HepG2 (cell line): Measurements from ENCODE around the gene DEPDC5. TPM values are rescaled to one million over a fixed set of nuclear protein-coding genes. Genes with fewer than 3 reads are reported as not detected.
A peak's percentile ranks its signal among the peaks of the same experiment; 100 is the strongest.

ENCODE experiments used
- CCDC6 ChIP-seq: sonication (generic); formaldehyde crosslinking; IDR thresholded peaks from 2 replicates; pipeline ENCODE4 v1.8.1; 2022; ENCODE audit warnings: mild to moderate bottlenecking, missing genetic modification reagents, moderate library complexity
- CEBPG ChIP-seq: IDR thresholded peaks from 2 replicates; pipeline ENCODE4 v1.6.1; 2016
- EEA1 ChIP-seq: sonication (generic); formaldehyde crosslinking; IDR thresholded peaks from 2 replicates; pipeline ENCODE4 v1.5.1; 2020; ENCODE audit warnings: mild to moderate bottlenecking, missing genetic modification reagents, borderline replicate concordance
- HMG20A ChIP-seq: IDR thresholded peaks from 2 replicates; pipeline ENCODE4 v1.6.1; 2016; ENCODE audit warnings: borderline replicate concordance
- HNF4G ChIP-seq, 2 experiments: sonication (generic) in 1 of 2; formaldehyde crosslinking in 1 of 2; IDR thresholded peaks; 2 replicates each; pipeline versions ENCODE4 v1.4.0 to v1.6.1; 2011 to 2020; ENCODE audit warnings: borderline replicate concordance in 2 of 2, low read depth in 2 of 2, mild to moderate bottlenecking in 2 of 2, low read length in 1 of 2, missing genetic modification reagents in 1 of 2, moderate library complexity in 1 of 2
- HOXA5 ChIP-seq: sonication (generic); formaldehyde crosslinking; IDR thresholded peaks from 2 replicates; pipeline ENCODE4 v1.4.0; 2020; ENCODE audit warnings: missing genetic modification reagents
- MXD3 ChIP-seq: IDR thresholded peaks from 2 replicates; pipeline ENCODE4 v1.6.1; 2016; ENCODE audit warnings: mild to moderate bottlenecking, missing biosample characterization, missing genetic modification reagents
- MYNN ChIP-seq: sonication (generic); formaldehyde crosslinking; IDR thresholded peaks from 2 replicates; pipeline ENCODE4 v1.4.0; 2020; ENCODE audit warnings: mild to moderate bottlenecking, low read depth, missing genetic modification reagents
- RBFOX2 ChIP-seq: fragments of 200-400 bp; formaldehyde crosslinking; IDR thresholded peaks from 2 replicates; pipeline ENCODE4 v1.6.1; 2017; ENCODE audit warnings: low read depth, mild to moderate bottlenecking, low read length
- SOX13 ChIP-seq, 3 experiments: fragments of 450-650 bp in 1 of 3; sonication (generic) in 1 of 3; formaldehyde crosslinking in 1 of 3; IDR thresholded peaks in 2 of 3; conservative IDR thresholded peaks in 1 of 3; 2 replicates each; pipeline versions ENCODE4 v1.5.0 to v1.6.1; 2016 to 2020; ENCODE audit warnings: antibody characterized with exemption in 1 of 3, mild to moderate bottlenecking in 1 of 3, missing compliant biosample characterization in 1 of 3, missing genetic modification reagents in 1 of 3, moderate library complexity in 1 of 3
- ZBTB10 ChIP-seq: sonication (generic); formaldehyde crosslinking; IDR thresholded peaks from 2 replicates; pipeline ENCODE4 v1.4.0; 2020; ENCODE audit warnings: missing genetic modification reagents, borderline replicate concordance
- ZNF138 ChIP-seq: sonication (generic); formaldehyde crosslinking; IDR thresholded peaks from 2 replicates; pipeline ENCODE4 v1.5.0; 2020; ENCODE audit warnings: mild to moderate bottlenecking, low read depth, missing genetic modification reagents
- ZNF225 ChIP-seq: sonication (generic); formaldehyde crosslinking; IDR thresholded peaks from 2 replicates; pipeline ENCODE4 v1.4.0; 2020; ENCODE audit warnings: mild to moderate bottlenecking, missing genetic modification reagents
- ZNF451 ChIP-seq: sonication (generic); formaldehyde crosslinking; IDR thresholded peaks from 2 replicates; pipeline ENCODE4 v1.5.0; 2020; ENCODE audit warnings: mild to moderate bottlenecking, missing genetic modification reagents
- ZNF549 ChIP-seq: sonication (generic); formaldehyde crosslinking; IDR thresholded peaks from 2 replicates; pipeline ENCODE4 v1.5.0; 2020; ENCODE audit warnings: missing genetic modification reagents
- ZNF839 ChIP-seq: sonication (generic); formaldehyde crosslinking; IDR thresholded peaks from 2 replicates; pipeline ENCODE4 v1.4.0; 2020; ENCODE audit warnings: missing genetic modification reagents, mild to moderate bottlenecking, borderline replicate concordance
- polyA plus RNA-seq, 8 experiments: library from polyadenylated mRNA; depleted of rRNA in 3 of 8; stranded (reverse) in 7 of 8; unstranded in 1 of 8; fragments of >200 nt; fragmentation: Illumina TruSeq in 4 of 8; extraction: Trizol in 4 of 8; gene quantifications; 2 replicates each; pipeline versions ENCODE4 v1.2.1 to v1.2.3, GENCODE V29; 2011 to 2016; ENCODE audit warnings: low read depth in 4 of 8, missing spikeins in 1 of 8, mixed read lengths in 1 of 8; ENCODE audit not compliant: insufficient read depth in 1 of 8
- total RNA-seq, 5 experiments: library from RNA; depleted of rRNA; stranded (reverse); fragments of >200 nt; fragmentation: Illumina TruSeq; extraction: Trizol; gene quantifications; 2 replicates each; pipeline ENCODE4 v1.2.3, GENCODE V29; 2016; ENCODE audit warnings: low read depth in 1 of 5
- TF ChIP-seq, protein P1 (sequence below): sonication (generic); formaldehyde crosslinking; IDR thresholded peaks from 2 replicates; pipeline ENCODE4 v1.4.0; 2020; ENCODE audit warnings: missing genetic modification reagents
- TF ChIP-seq, protein P2 (sequence below): sonication (generic); formaldehyde crosslinking; IDR thresholded peaks from 2 replicates; pipeline ENCODE4 v1.5.1; 2020; ENCODE audit warnings: missing genetic modification reagents, mild to moderate bottlenecking, borderline replicate concordance

Gene DEPDC5
- total and polyA plus RNA-seq, 2 of the 13 experiments (the other 11 are each of a cell fraction or from before 2014, with no cell fraction given): 9.8 to 12.4 TPM

DNA sequence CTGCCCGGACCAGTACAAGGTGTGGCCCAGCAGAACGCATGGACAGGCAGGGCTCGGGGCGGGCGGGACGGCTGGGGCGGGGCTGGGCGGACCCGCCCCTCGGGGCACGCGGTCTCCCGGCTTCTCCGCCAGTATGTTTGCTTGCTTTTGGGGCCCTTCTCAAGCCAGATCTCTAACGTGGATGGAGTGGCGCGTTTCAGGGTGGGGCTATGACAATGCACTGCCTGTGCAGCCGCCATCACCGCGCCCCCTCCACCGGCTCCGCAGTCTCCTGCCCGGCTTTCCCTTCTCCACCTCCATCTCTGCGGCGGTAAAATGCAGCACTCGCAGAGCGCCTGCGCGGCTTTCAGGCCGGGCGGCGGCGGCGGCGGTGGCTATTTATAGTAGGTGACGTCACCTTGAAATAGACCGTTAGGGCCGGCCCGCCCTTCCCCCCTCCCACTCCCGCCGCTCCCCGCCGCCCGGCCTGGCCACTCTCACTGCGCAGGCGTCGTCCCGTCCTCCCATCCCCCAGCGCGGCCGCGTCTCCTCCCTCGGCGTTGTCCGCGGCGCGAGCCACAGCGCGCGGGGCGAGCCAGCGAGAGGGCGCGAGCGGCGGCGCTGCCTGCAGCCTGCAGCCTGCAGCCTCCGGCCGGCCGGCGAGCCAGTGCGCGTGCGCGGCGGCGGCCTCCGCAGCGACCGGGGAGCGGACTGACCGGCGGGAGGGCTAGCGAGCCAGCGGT, 190.3 kb downstream of the DEPDC5 start, which contains the start of gene YWHAH (continued):
- no peak for TF ChIP-seq HNF4G (IDR thresholded peaks at IDR 0.05; ENCODE audit: borderline replicate concordance, low read depth, low read length)
- no peak for TF ChIP-seq HNF4G (CRISPR knock-in tag; IDR thresholded peaks at IDR 0.05; ENCODE audit: borderline replicate concordance, low read depth)
- peak; percentile 51; the same call in 1 of the 2 replicates for TF ChIP-seq HOXA5
- TF ChIP-seq HMG20A: no peak
- TF ChIP-seq ZNF549 (CRISPR knock-in tag): no peak
- TF ChIP-seq, protein P1, sequence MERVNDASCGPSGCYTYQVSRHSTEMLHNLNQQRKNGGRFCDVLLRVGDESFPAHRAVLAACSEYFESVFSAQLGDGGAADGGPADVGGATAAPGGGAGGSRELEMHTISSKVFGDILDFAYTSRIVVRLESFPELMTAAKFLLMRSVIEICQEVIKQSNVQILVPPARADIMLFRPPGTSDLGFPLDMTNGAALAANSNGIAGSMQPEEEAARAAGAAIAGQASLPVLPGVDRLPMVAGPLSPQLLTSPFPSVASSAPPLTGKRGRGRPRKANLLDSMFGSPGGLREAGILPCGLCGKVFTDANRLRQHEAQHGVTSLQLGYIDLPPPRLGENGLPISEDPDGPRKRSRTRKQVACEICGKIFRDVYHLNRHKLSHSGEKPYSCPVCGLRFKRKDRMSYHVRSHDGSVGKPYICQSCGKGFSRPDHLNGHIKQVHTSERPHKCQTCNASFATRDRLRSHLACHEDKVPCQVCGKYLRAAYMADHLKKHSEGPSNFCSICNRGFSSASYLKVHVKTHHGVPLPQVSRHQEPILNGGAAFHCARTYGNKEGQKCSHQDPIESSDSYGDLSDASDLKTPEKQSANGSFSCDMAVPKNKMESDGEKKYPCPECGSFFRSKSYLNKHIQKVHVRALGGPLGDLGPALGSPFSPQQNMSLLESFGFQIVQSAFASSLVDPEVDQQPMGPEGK (CRISPR knock-in tag): peak; percentile 59; the same call in 1 of the 2 replicates
- TF ChIP-seq, protein P2, sequence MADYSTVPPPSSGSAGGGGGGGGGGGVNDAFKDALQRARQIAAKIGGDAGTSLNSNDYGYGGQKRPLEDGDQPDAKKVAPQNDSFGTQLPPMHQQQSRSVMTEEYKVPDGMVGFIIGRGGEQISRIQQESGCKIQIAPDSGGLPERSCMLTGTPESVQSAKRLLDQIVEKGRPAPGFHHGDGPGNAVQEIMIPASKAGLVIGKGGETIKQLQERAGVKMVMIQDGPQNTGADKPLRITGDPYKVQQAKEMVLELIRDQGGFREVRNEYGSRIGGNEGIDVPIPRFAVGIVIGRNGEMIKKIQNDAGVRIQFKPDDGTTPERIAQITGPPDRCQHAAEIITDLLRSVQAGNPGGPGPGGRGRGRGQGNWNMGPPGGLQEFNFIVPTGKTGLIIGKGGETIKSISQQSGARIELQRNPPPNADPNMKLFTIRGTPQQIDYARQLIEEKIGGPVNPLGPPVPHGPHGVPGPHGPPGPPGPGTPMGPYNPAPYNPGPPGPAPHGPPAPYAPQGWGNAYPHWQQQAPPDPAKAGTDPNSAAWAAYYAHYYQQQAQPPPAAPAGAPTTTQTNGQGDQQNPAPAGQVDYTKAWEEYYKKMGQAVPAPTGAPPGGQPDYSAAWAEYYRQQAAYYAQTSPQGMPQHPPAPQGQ (CRISPR knock-in tag): no peak
- TF ChIP-seq ZNF839: no peak
- no peak for TF ChIP-seq ZBTB10 (CRISPR knock-in tag)
- TF ChIP-seq ZNF451 (CRISPR knock-in tag): peak; percentile 81; the same call in 1 of the 2 replicates
- TF ChIP-seq CCDC6 (CRISPR knock-in tag): no peak
- TF ChIP-seq EEA1 (CRISPR knock-in tag): no peak; the same call in 1 of the 2 replicates
- 0 out of 2 replicates have a peak, but pooled peaks have one; percentile 33 for TF ChIP-seq MYNN (CRISPR knock-in tag)
- no peak for TF ChIP-seq SOX13 (IDR thresholded peaks at IDR 0.05)
- peak in 1 of 2 experiments; percentile 2; a peak in 1 of 4 replicates for TF ChIP-seq SOX13 (CRISPR knock-in tag; conservative IDR thresholded peaks at IDR 0.05 in 1 of 2, IDR thresholded peaks at IDR 0.05 in 1 of 2)
- no peak for TF ChIP-seq ZNF138 (CRISPR knock-in tag)
- TF ChIP-seq RBFOX2: peak; percentile 89
- peak; percentile 67; the same call in 1 of the 2 replicates for TF ChIP-seq MXD3 (CRISPR knock-in tag)
- TF ChIP-seq ZNF225 (CRISPR knock-in tag): no peak
- TF ChIP-seq CEBPG: no peak
